B cell (primary cell): ENCODE data around the gene RGN. TPM values are rescaled to one million over a fixed set of nuclear protein-coding genes. Genes with fewer than 3 reads are reported as not detected.

Experiments
- ATAC-seq: fragments of 200-7000 bp; cut with Tn5 transposase; one replicate; pipeline ENCODE4 v1.10.0; 2021; ENCODE audit warnings: low read depth, mild to moderate bottlenecking, moderate number of reproducible peaks, moderate library complexity
- CTCF ChIA-PET: fragments of 350-600 bp; sonication (Branson Sonifier 250); formaldehyde crosslinking; loops from one replicate; lab custom pipeline; 2021; ENCODE audit warnings: antibody characterized with exemption, inconsistent platforms; lab: Charles Lee
- POLR2A ChIA-PET: fragments of 350-600 bp; sonication (Branson Sonifier 250); formaldehyde crosslinking; loops from one replicate; lab custom pipeline; 2021; ENCODE audit warnings: antibody characterized with exemption; lab: Charles Lee
- DNase-seq: peaks from one replicate; pipeline ENCODE4 v3.0.0; 2013
- H2AFZ ChIP-seq: 2 replicates; pipeline ENCODE4 v1.6.1; 2012; ENCODE audit warnings: mild to moderate bottlenecking, low read depth, low read length; ENCODE audit not compliant: insufficient read depth, poor library complexity, severe bottlenecking
- H3K27ac ChIP-seq, 2 donors: 1 replicate in 1 of 2; 2 replicates in 1 of 2; pipeline ENCODE4 v1.5.1; 2012 to 2013; ENCODE audit warnings: low read length in 2 of 2, mild to moderate bottlenecking in 2 of 2, moderate library complexity in 1 of 2
- H3K27me3 ChIP-seq, 4 experiments: fragments of 200-600 bp in 1 of 4; sonication (generic) in 1 of 4; replicated peaks in 1 of 4; 1 replicate in 2 of 4; 2 replicates in 2 of 4; pipeline versions ENCODE4 v1.6.1 to v1.7.0; 2013 to 2016; ENCODE audit warnings: low read length in 3 of 4, mild to moderate bottlenecking in 2 of 4, mixed read lengths in 1 of 4, moderate library complexity in 1 of 4; ENCODE audit not compliant: insufficient read depth in 4 of 4, control insufficient read depth in 3 of 4; ENCODE audit errors: control extremely low read depth in 1 of 4
- H3K36me3 ChIP-seq, 2 experiments: replicated peaks in 1 of 2; 1 replicate in 1 of 2; 2 replicates in 1 of 2; pipeline versions ENCODE4 v1.6.1 to v1.7.1; 2013; ENCODE audit warnings: low read length in 1 of 2; ENCODE audit not compliant: insufficient read depth in 2 of 2, control insufficient read depth in 1 of 2; ENCODE audit errors: control extremely low read depth in 1 of 2, extremely low read depth in 1 of 2
- H3K4me1 ChIP-seq, 2 donors: fragments of 200-600 bp in 1 of 2; sonication (generic) in 1 of 2; 1 replicate in 1 of 2; 2 replicates in 1 of 2; pipeline versions ENCODE4 v1.5.1 to v1.6.1; 2013 to 2017; ENCODE audit warnings: low read length in 2 of 2; ENCODE audit not compliant: control insufficient read depth in 2 of 2, insufficient read depth in 2 of 2
- H3K4me2 ChIP-seq: replicated peaks from 2 replicates; pipeline ENCODE3; 2012; ENCODE audit warnings: mild to moderate bottlenecking, low read depth, low read length; ENCODE audit not compliant: poor library complexity, severe bottlenecking
- H3K4me3 ChIP-seq, 5 experiments: fragments of 200-600 bp in 1 of 5; sonication (generic) in 1 of 5; 1 replicate in 3 of 5; 2 replicates in 2 of 5; pipeline versions ENCODE4 v1.5.1 to v1.7.0; 2011 to 2016; ENCODE audit warnings: low read length in 4 of 5, mild to moderate bottlenecking in 4 of 5, low read depth in 2 of 5, control low read depth in 1 of 5, moderate library complexity in 1 of 5; ENCODE audit not compliant: insufficient read depth in 1 of 5; ENCODE audit errors: control extremely low read depth in 1 of 5, extremely low read depth in 1 of 5
- H3K79me2 ChIP-seq: fragments of 200-600 bp; sonication (generic); one replicate; pipeline ENCODE4 v1.6.0; 2016; ENCODE audit warnings: low read length; ENCODE audit not compliant: control insufficient read depth, insufficient read depth
- H3K9ac ChIP-seq: fragments of 200-600 bp; sonication (generic); 2 replicates; pipeline ENCODE4 v1.6.1; 2017; ENCODE audit warnings: mild to moderate bottlenecking, low read length, moderate library complexity
- H3K9me3 ChIP-seq, 3 donors: one replicate each; pipeline versions ENCODE4 v1.6.1 to v1.7.1; 2013; ENCODE audit warnings: low read length in 2 of 3; ENCODE audit not compliant: control insufficient read depth in 2 of 3, insufficient read depth in 1 of 3; ENCODE audit errors: control extremely low read depth in 1 of 3
- H4K20me1 ChIP-seq: 2 replicates; pipeline ENCODE4 v1.6.0; 2012; ENCODE audit warnings: mild to moderate bottlenecking, low read length; ENCODE audit not compliant: insufficient read depth, control insufficient read depth, poor library complexity, severe bottlenecking
- H3K27ac Mint-ChIP-seq: one replicate; pipeline ENCODE4 v1.8.0; 2021; ENCODE audit warnings: mixed read lengths
- H3K27me3 Mint-ChIP-seq: one replicate; pipeline ENCODE4 v1.8.0; 2021; ENCODE audit warnings: mixed read lengths
- H3K4me1 Mint-ChIP-seq: one replicate; pipeline ENCODE4 v1.8.0; 2021; ENCODE audit warnings: mixed read lengths
- H3K4me3 Mint-ChIP-seq: one replicate; pipeline ENCODE4 v1.8.0; 2021; ENCODE audit warnings: mixed read lengths
- H3K9me3 Mint-ChIP-seq: one replicate; pipeline ENCODE4 v1.8.0; 2022; ENCODE audit warnings: mixed read lengths; ENCODE audit not compliant: insufficient read depth
- CTCF ChIP-seq: fragments of 200-600 bp; IDR thresholded peaks from one replicate; pipeline ENCODE4 v1.8.0; 2022; ENCODE audit warnings: antibody characterized with exemption, mild to moderate bottlenecking
- EZH2 ChIP-seq: IDR thresholded peaks from 2 replicates; pipeline ENCODE4 v1.6.1; 2012; ENCODE audit warnings: borderline replicate concordance, low read depth, mild to moderate bottlenecking, moderate library complexity, low read length; ENCODE audit not compliant: insufficient read depth, poor library complexity, severe bottlenecking
- WGBS: methylation state at CpG from one replicate; pipeline ENCODE4 v1.1.5; 2013; ENCODE audit warnings: missing lambda C conversion rate; ENCODE audit not compliant: insufficient coverage; 5-methylcytosine and 5-hydroxymethylcytosine counted together
- intact Hi-C: fragments of 100-400 bp; cut with micrococcal nuclease; formaldehyde crosslinking; loops from one replicate; pipeline ENCODE4 v1.10.0; 2022
- polyA plus RNA-seq: library from polyadenylated mRNA; depleted of rRNA; stranded (reverse); fragments of >200 nt; gene quantifications from 2 replicates; pipeline ENCODE4 v1.2.3, GENCODE V29; 2012
- total RNA-seq, 2 donors: library from RNA; stranded (reverse); fragments of 120-200 nt in 1 of 2; gene quantifications; 1 replicate in 1 of 2; 2 replicates in 1 of 2; pipeline versions ENCODE4 v1.2.3 to v1.2.4, GENCODE V29; 2013 to 2022

The RGN gene
- total and polyA plus RNA-seq, 2 donors (not counting 1 experiment from before 2014, with no cell fraction given), result 0.25 TPM; not detected in 1

- H3K27me3 ChIP-seq, result no peaks in the 10 kb centered on the region
- ATAC-seq (no peak), DNase-seq (no peak)
- no peak overlapping the region for H3K4me2 ChIP-seq
- intact Hi-C loops, result no loop called here
- no peak overlapping the region for H3K4me3 ChIP-seq
- no peak overlapping the region for H3K27ac ChIP-seq
- WGBS, result 80% methylated on average over 1 of the region's 4 CpGs
- H2AFZ ChIP-seq, result no peak overlapping the region
- Mint-ChIP-seq H3K27me3 (no peaks in the 10 kb centered on the region), H3K27ac (no peak overlapping the region), H3K9me3 (no peaks in the 10 kb centered on the region), H3K4me1 (no peaks in the 10 kb centered on the region), H3K4me3 (no peak overlapping the region)
- no peaks in the 10 kb centered on the region for H4K20me1 ChIP-seq
- no peaks in the 10 kb centered on the region for H3K79me2 ChIP-seq
- no peak overlapping the region for H3K9ac ChIP-seq
- no peak for TF ChIP-seq CTCF
- no peak for TF ChIP-seq EZH2
- POLR2A ChIA-PET, result no interaction called here
- no peaks in the 10 kb centered on the region for H3K4me1 ChIP-seq
- H3K36me3 ChIP-seq, result no peaks in the 10 kb centered on the region
- no peaks in the 10 kb centered on the region for H3K9me3 ChIP-seq
- CTCF ChIA-PET, result no interaction called here
Observed at GRCh38 chrX:47097018-47097417, 18.8 kb downstream of the RGN start.

- Histone ChIP-seq H3K4me3 (no peak overlapping the region), H3K4me1 (no peaks in the 10 kb centered on the region), H3K27me3 (no peaks in the 10 kb centered on the region), H4K20me1 (no peaks in the 10 kb centered on the region), H3K9ac (no peak overlapping the region), H3K36me3 (no peaks in the 10 kb centered on the region), H3K79me2 (no peaks in the 10 kb centered on the region), H3K9me3 (no peaks in the 10 kb centered on the region), H3K4me2 (no peak overlapping the region), H2AFZ (no peak overlapping the region), H3K27ac (no peak overlapping the region)
- POLR2A ChIA-PET, result no interaction called here
- TF ChIP-seq EZH2, result no peak
- ATAC-seq (no peak), DNase-seq (no peak)
- no CpG with 5 or more reads among the region's 2 CpGs for WGBS
- H3K4me3 Mint-ChIP-seq, result no peak overlapping the region
- CTCF ChIA-PET, result no interaction called here
- H3K27ac Mint-ChIP-seq, result no peak overlapping the region
- no peaks in the 10 kb centered on the region for H3K4me1 Mint-ChIP-seq
- intact Hi-C loops, result no loop called here
- H3K9me3 Mint-ChIP-seq, result no peaks in the 10 kb centered on the region
- no peaks in the 10 kb centered on the region for H3K27me3 Mint-ChIP-seq
Observed at GRCh38 chrX:47098338-47099094, 20.3 kb downstream of the RGN start.
